Tibial nerve (tissue), 4 donors: ENCODE data around the gene TBC1D9.

Experiments
- EP300 ChIP-seq, 2 donors: sonication (generic); formaldehyde crosslinking; IDR thresholded peaks; one replicate each; pipeline ENCODE4 v1.6.1; 2017; ENCODE audit warnings: antibody characterized with exemption in 2 of 2, mild to moderate bottlenecking in 1 of 2
- POLR2A ChIP-seq, 2 donors: fragments of 450-650 bp; IDR thresholded peaks; one replicate each; pipeline ENCODE4 v1.6.1; 2017; ENCODE audit warnings: antibody characterized with exemption in 2 of 2, mild to moderate bottlenecking in 2 of 2, moderate library complexity in 2 of 2
- TF ChIP-seq, protein P1 (sequence below), 5 experiments: fragments of 200-600 bp in 3 of 5; fragments of 450-650 bp in 2 of 5; sonication (generic) in 3 of 5; IDR thresholded peaks; one replicate each; pipeline ENCODE4 v1.5.1; 2016 to 2019; ENCODE audit warnings: antibody characterized with exemption in 5 of 5, mild to moderate bottlenecking in 3 of 5, moderate library complexity in 2 of 5

GRCh38 chr4:140688711-140689598, 67.2 kb downstream of the TBC1D9 start:
- TF ChIP-seq, protein P1, sequence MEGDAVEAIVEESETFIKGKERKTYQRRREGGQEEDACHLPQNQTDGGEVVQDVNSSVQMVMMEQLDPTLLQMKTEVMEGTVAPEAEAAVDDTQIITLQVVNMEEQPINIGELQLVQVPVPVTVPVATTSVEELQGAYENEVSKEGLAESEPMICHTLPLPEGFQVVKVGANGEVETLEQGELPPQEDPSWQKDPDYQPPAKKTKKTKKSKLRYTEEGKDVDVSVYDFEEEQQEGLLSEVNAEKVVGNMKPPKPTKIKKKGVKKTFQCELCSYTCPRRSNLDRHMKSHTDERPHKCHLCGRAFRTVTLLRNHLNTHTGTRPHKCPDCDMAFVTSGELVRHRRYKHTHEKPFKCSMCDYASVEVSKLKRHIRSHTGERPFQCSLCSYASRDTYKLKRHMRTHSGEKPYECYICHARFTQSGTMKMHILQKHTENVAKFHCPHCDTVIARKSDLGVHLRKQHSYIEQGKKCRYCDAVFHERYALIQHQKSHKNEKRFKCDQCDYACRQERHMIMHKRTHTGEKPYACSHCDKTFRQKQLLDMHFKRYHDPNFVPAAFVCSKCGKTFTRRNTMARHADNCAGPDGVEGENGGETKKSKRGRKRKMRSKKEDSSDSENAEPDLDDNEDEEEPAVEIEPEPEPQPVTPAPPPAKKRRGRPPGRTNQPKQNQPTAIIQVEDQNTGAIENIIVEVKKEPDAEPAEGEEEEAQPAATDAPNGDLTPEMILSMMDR (IDR thresholded peaks at IDR 0.05), result no peak
- TF ChIP-seq POLR2A (IDR thresholded peaks at IDR 0.05) (no peak), EP300 (IDR thresholded peaks at IDR 0.05) (no peak)
